Measurements from ENCODE around the gene ZNF791. TPM values are rescaled to one million over a fixed set of nuclear protein-coding genes. Genes with fewer than 3 reads are reported as not detected.

The ZNF791 gene
- total and polyA plus RNA-seq, 4 donors = 3.1 to 10.3 (median 7.0) TPM

- Histone ChIP-seq H3K4me1 (ENCODE audit: control insufficient read depth in 4 of 4, insufficient read depth in 4 of 4, low read length in 3 of 4) (peaks cover 13 to 40% (median 34%) of the 10 kb centered on the region in 4 donors), H3K4me3 (ENCODE audit: low read depth in 1 of 3, low read length in 3 of 3) (no peak overlapping the region), H3K27ac (ENCODE audit: low read depth in 1 of 2, low read length in 2 of 2) (no peak overlapping the region), H3K9ac (ENCODE audit: low read depth in 1 of 2, low read length in 2 of 2) (no peak overlapping the region), H3K27me3 (ENCODE audit: control insufficient read depth in 4 of 4, insufficient read depth in 4 of 4, low read length in 3 of 4) (no peaks in the 10 kb centered on the region), H3K9me3 (ENCODE audit: control insufficient read depth in 4 of 4, low read length in 3 of 4) (no peaks in the 10 kb centered on the region), H3K36me3 (ENCODE audit: control insufficient read depth in 4 of 4, insufficient read depth in 3 of 4, low read depth in 1 of 4, low read length in 3 of 4) (peaks cover 0 to 21% (median 11%) of the 10 kb centered on the region in 4 donors)
- no peak for TF ChIP-seq ZBTB33 (IDR thresholded peaks at IDR 0.05)
- TF ChIP-seq GABPA (IDR thresholded peaks at IDR 0.05 in 1 of 2, conservative IDR thresholded peaks at IDR 0.05 in 1 of 2) = peak in 1 of 2 donors; percentile 39
- no peak for DNase-seq (ENCODE audit: low spot score)
- 85% methylated on average over 10 of the region's 10 CpGs for WGBS
These were observed 54.5 kb downstream of the ZNF791 start for GRCh38 chr19:12665281-12665573.

DNA sequence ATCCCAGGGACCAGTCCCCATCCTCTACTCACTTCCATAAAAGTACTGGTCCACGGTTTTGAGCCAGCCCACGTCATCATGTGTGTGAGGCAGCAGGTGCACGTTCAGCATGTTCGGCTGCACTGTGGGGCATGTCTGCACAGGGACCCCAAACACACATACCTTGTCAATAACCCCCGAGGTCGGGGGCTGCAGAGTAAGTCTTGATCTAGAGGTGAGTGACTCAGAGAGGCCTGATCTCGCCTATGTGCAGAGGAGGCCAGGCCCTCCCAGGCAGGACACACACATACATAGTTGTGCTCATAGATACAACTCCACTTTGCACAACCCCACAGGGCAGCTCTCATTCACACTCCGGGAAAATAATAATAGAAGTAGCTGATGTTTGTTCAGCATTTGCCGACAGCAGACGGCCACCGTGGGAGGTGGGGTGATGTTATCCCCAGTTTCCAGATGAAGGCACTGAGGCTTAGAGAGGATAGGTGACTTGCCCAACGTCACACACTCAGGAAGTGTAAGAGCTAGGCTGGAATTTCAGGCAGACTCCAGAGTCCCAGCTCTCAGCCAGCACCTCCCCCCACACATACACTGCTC is 55.0 kb downstream of the ZNF791 start:
- 56% methylated on average over 12 of the region's 12 CpGs for WGBS
- H3K4me1 ChIP-seq (ENCODE audit: control insufficient read depth in 4 of 4, insufficient read depth in 4 of 4, low read length in 3 of 4) = peaks cover 18 to 46% (median 39%) of the 10 kb centered on the region in 4 donors
- peak overlapping the region; percentile 63 to 77 (median 65) for H3K4me3 ChIP-seq (ENCODE audit: low read depth in 1 of 3, low read length in 3 of 3)
- H3K9me3 ChIP-seq (ENCODE audit: control insufficient read depth in 4 of 4, low read length in 3 of 4) = no peaks in the 10 kb centered on the region
- DNase-seq (ENCODE audit: low spot score) = no peak
- TF ChIP-seq CTCF (IDR thresholded peaks at IDR 0.05; ENCODE audit: low read depth, low read length, missing input control) = no peak
- no peak for TF ChIP-seq GABPA (IDR thresholded peaks at IDR 0.05 in 1 of 2, conservative IDR thresholded peaks at IDR 0.05 in 1 of 2)
- no peak for TF ChIP-seq ATF3 (IDR thresholded peaks at IDR 0.05)
- TF ChIP-seq MAX (IDR thresholded peaks at IDR 0.05) = no peak
- no peak for TF ChIP-seq FOXA1 (IDR thresholded peaks at IDR 0.05)
- H3K27ac ChIP-seq (ENCODE audit: low read depth in 1 of 2, low read length in 2 of 2) = peak overlapping the region in 1 of 2 donors; percentile 29
- peaks cover 0 to 19% (median 11%) of the 10 kb centered on the region in 4 donors for H3K36me3 ChIP-seq (ENCODE audit: control insufficient read depth in 4 of 4, insufficient read depth in 3 of 4, low read depth in 1 of 4, low read length in 3 of 4)
- peak overlapping the region; percentile 20 to 51 for H3K9ac ChIP-seq (ENCODE audit: low read depth in 1 of 2, low read length in 2 of 2)
- no peaks in the 10 kb centered on the region for H3K27me3 ChIP-seq (ENCODE audit: control insufficient read depth in 4 of 4, insufficient read depth in 4 of 4, low read length in 3 of 4)

DNA sequence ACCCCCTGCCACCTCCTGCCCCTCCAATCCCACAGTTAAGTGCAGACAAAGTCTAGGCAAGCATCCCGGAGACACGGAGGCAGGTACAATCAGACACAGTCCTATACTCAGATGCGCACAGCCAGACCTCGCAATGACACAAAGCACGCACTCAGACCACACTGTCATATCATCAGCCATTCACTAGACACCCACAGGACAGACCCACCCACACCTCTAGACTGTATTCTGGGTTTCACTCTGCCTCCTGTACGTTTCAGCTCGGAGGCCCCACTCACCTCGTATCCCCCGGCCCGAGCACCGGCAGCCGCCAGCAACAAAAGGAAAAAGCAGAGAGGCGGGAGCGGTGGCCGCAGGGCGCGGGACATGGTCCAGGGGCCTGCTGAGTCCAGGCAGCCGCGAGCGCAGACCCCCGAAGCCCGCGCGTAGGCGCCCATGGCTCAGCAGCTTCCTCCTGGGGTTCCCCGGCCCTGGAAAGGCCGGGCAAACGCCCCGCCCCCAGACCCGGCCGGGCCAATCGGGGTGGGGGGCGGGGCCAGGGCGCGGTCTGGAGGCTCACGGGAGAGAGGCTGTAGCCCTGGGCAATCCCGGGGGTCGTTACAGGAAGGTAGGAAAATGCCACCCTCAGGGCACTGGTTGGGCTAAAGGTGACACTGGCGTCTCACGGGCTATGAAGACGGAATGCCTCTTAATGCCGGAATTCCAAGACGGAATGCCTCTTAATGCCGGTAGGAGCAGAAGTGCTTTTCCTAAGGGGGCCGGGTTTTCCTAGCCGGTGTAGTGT is 55.7 kb downstream of the ZNF791 start, which contains the start of the genes MAN2B1 and WDR83:
MAN2B1 (minus strand) TSS at position 478 of the 784 bp plus-strand sequence; CDS start at position 437, 41 bp downstream.
WDR83 (plus strand) TSS at position 543 of the 784 bp plus-strand sequence. CDS start 2,984 bp downstream, outside the sequence.
- Histone ChIP-seq H3K36me3 (ENCODE audit: control insufficient read depth in 4 of 4, insufficient read depth in 3 of 4, low read depth in 1 of 4, low read length in 3 of 4) (peaks cover 0 to 13% (median 5%) of the 10 kb centered on the region in 4 donors), H3K4me1 (ENCODE audit: control insufficient read depth in 4 of 4, insufficient read depth in 4 of 4, low read length in 3 of 4) (peaks cover 19 to 46% (median 41%) of the 10 kb centered on the region in 4 donors), H3K4me3 (ENCODE audit: low read depth in 1 of 3, low read length in 3 of 3) (peak within 1 kb of the TSS; percentile 65 to 77 (median 65)), H3K27me3 (ENCODE audit: control insufficient read depth in 4 of 4, insufficient read depth in 4 of 4, low read length in 3 of 4) (no peaks in the 10 kb centered on the region), H3K9me3 (ENCODE audit: control insufficient read depth in 4 of 4, low read length in 3 of 4) (no peaks in the 10 kb centered on the region), H3K9ac (ENCODE audit: low read depth in 1 of 2, low read length in 2 of 2) (peak within 1 kb of the TSS; percentile 62 to 76), H3K27ac (ENCODE audit: low read depth in 1 of 2, low read length in 2 of 2) (peak within 1 kb of the TSS; percentile 12 to 29)
- 2% methylated on average over 46 of the region's 46 CpGs for WGBS
- TF ChIP-seq MAX (IDR thresholded peaks at IDR 0.05) (no peak), RAD21 (IDR thresholded peaks at IDR 0.05) (no peak), SP1 (IDR thresholded peaks at IDR 0.05) (peak; percentile 44)
- peak; percentile 88 for DNase-seq (ENCODE audit: low spot score)
